Activated CD8-positive, alpha-beta memory T cell treated with anti-CD3 and anti-CD28 coated beads for 1 hour (primary cell): ENCODE measurements around the gene CD27.
"Not testable (repeated sequence)": the region's sequence is repeated elsewhere in the genome, so short reads cannot be mapped to it uniquely, and the experiment has no call there.

Source experiments
- DNase-seq, 2 donors: peaks; one replicate each; pipeline ENCODE4 v3.0.0-alpha.2; 2020; ENCODE audit warnings: low read depth in 1 of 2; ENCODE audit errors: extremely low read depth in 1 of 2

Gene CD27

GRCh38 chr12:6461401-6462233 lies 16.9 kb downstream of the CD27 start:
- peak; percentile 65 for DNase-seq

GRCh38 chr12:6462234-6462995 lies 17.7 kb downstream of the CD27 start:
- no peak for DNase-seq

- no peak for DNase-seq
These were observed 18.5 kb downstream of the CD27 start for GRCh38 chr12:6463216-6463615.

GRCh38 chr12:6463858-6464257 lies 19.1 kb downstream of the CD27 start:
- DNase-seq, result no peak

- no peak for DNase-seq
These were observed 19.8 kb downstream of the CD27 start for GRCh38 chr12:6464531-6464930.

- no peak for DNase-seq
These were observed 20.9 kb downstream of the CD27 start for GRCh38 chr12:6465467-6466183.

GRCh38 chr12:6466184-6466573 lies 21.4 kb downstream of the CD27 start:
- no peak for DNase-seq

- not testable (repeated sequence) for DNase-seq
These were observed 22.0 kb downstream of the CD27 start for GRCh38 chr12:6466751-6467150.

- not testable (repeated sequence) for DNase-seq
These were observed 23.0 kb downstream of the CD27 start for GRCh38 chr12:6467571-6468282.

GRCh38 chr12:6468283-6468575 lies 23.5 kb downstream of the CD27 start:
- DNase-seq, result no peak

- no peak for DNase-seq
These were observed 24.3 kb downstream of the CD27 start for GRCh38 chr12:6469092-6469491.

- no peak for DNase-seq
These were observed 25.0 kb downstream of the CD27 start for GRCh38 chr12:6469609-6470374.

- DNase-seq, result peak; percentile 94 to 96
These were observed 25.8 kb downstream of the CD27 start, which contains the start of gene VAMP1 for GRCh38 chr12:6470375-6471163. Gene VAMP1, minus strand, starts transcription at chr12:6470677. Its CDS starts 146 bp downstream, at chr12:6470531.

GRCh38 chr12:6471989-6472360 lies 27.2 kb downstream of the CD27 start:
- DNase-seq, result no peak

GRCh38 chr12:6472491-6472890 lies 27.7 kb downstream of the CD27 start:
- no peak for DNase-seq

- not testable (repeated sequence) for DNase-seq
These were observed 30.6 kb downstream of the CD27 start for GRCh38 chr12:6475233-6475975.

- DNase-seq, result no peak
These were observed 31.7 kb downstream of the CD27 start for GRCh38 chr12:6476489-6476888.

- not testable (repeated sequence) for DNase-seq
These were observed 33.0 kb downstream of the CD27 start for GRCh38 chr12:6477601-6478377.
